Measurements from ENCODE around the gene SLC30A1.

GRCh38 chr1:211628417-211628816 is 49.5 kb upstream of the SLC30A1 start:
- TF ChIP-seq, protein P1, sequence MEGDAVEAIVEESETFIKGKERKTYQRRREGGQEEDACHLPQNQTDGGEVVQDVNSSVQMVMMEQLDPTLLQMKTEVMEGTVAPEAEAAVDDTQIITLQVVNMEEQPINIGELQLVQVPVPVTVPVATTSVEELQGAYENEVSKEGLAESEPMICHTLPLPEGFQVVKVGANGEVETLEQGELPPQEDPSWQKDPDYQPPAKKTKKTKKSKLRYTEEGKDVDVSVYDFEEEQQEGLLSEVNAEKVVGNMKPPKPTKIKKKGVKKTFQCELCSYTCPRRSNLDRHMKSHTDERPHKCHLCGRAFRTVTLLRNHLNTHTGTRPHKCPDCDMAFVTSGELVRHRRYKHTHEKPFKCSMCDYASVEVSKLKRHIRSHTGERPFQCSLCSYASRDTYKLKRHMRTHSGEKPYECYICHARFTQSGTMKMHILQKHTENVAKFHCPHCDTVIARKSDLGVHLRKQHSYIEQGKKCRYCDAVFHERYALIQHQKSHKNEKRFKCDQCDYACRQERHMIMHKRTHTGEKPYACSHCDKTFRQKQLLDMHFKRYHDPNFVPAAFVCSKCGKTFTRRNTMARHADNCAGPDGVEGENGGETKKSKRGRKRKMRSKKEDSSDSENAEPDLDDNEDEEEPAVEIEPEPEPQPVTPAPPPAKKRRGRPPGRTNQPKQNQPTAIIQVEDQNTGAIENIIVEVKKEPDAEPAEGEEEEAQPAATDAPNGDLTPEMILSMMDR (conservative IDR thresholded peaks at IDR 0.05; ENCODE audit: low read length) = no peak
- TF ChIP-seq EZH2phosphoT487 (IDR thresholded peaks at IDR 0.05; ENCODE audit: borderline replicate concordance) = no peak
